HepG2 (cell line): Measurements from ENCODE around the gene ABCC5. TPM values are rescaled to one million over a fixed set of nuclear protein-coding genes. Genes with fewer than 3 reads are reported as not detected.

Experiments used
- ATAC-seq: fragments of 200-7000 bp; cut with Tn5 transposase; 3 replicates; pipeline ENCODE4 v1.9.1; 2020; ENCODE audit warnings: mild to moderate bottlenecking, moderate library complexity
- BruUV-seq: library from RNA; stranded (reverse); fragments of 400-500 nt; replicated peaks from 2 replicates; lab custom pipeline; 2021; lab: Mats Ljungman, UMichigan
- CTCF ChIA-PET: fragments of 300-600 bp; formaldehyde crosslinking; extraction: SDS; loops from one replicate; lab custom pipeline; 2021; ENCODE audit warnings: low total read pairs, inconsistent platforms, low intra/inter-chr PET ratio; lab: Yijun Ruan, JAX
- POLR2A ChIA-PET: fragments of 350-600 bp; sonication (Branson Sonifier 250); formaldehyde crosslinking; loops from one replicate; lab custom pipeline; 2020; ENCODE audit warnings: antibody characterized with exemption, inconsistent platforms; lab: Yijun Ruan, JAX
- DNase-seq: peaks from one replicate; pipeline ENCODE4 v3.0.0-alpha.2; 2015; ENCODE audit warnings: low spot score
- FAIRE-seq: peaks from 3 replicates; lab custom pipeline; 2011; peaks lifted over from hg19 to GRCh38; lab: Jason Lieb, UNC
- H2AFZ ChIP-seq: one replicate; pipeline ENCODE4 v1.6.1; 2011; ENCODE audit warnings: low read length, inconsistent platforms
- H3K27ac ChIP-seq: fragments of 300-600 bp; 3 replicates; pipeline ENCODE4 v1.8.0; 2011; ENCODE audit warnings: mixed run types, mild to moderate bottlenecking, mixed read lengths, low read length, inconsistent platforms; ENCODE audit not compliant: insufficient read depth; ENCODE audit errors: extremely low read length
- H3K27me3 ChIP-seq, 2 experiments: fragments of 200-600 bp in 1 of 2; 2 replicates in 1 of 2; 3 replicates in 1 of 2; pipeline versions ENCODE4 v1.6.0 to v1.8.0; 2011; ENCODE audit warnings: low read length in 2 of 2, mild to moderate bottlenecking in 2 of 2, moderate library complexity in 2 of 2, inconsistent platforms in 1 of 2; ENCODE audit not compliant: insufficient read depth in 2 of 2, control insufficient read depth in 1 of 2
- H3K36me3 ChIP-seq, 2 experiments: fragments of 200-600 bp in 1 of 2; replicated peaks in 1 of 2; 2 replicates in 1 of 2; 3 replicates in 1 of 2; pipeline versions ENCODE4 v1.5.1 to v1.8.0; 2011; ENCODE audit warnings: low read length in 2 of 2, inconsistent platforms in 1 of 2; ENCODE audit not compliant: insufficient read depth in 2 of 2, control insufficient read depth in 1 of 2
- H3K4me1 ChIP-seq: 2 replicates; pipeline ENCODE4 v1.5.1; 2012; ENCODE audit warnings: low read length, inconsistent platforms; ENCODE audit not compliant: insufficient read depth
- H3K4me2 ChIP-seq: 2 replicates; pipeline ENCODE4 v1.6.0; 2011; ENCODE audit warnings: low read depth, low read length, inconsistent platforms
- H3K4me3 ChIP-seq, 3 experiments: fragments of 200-600 bp in 1 of 3; sonication (generic), shearing (Covaris generic) in 1 of 3; replicated peaks in 1 of 3; 2 replicates each; pipeline ENCODE4 v1.5.1; 2011 to 2016; ENCODE audit warnings: low read length in 3 of 3, inconsistent platforms in 2 of 3, low read depth in 2 of 3, mild to moderate bottlenecking in 2 of 3, control low read depth in 1 of 3, mixed read lengths in 1 of 3; ENCODE audit not compliant: insufficient read depth in 1 of 3
- H3K79me2 ChIP-seq: one replicate; pipeline ENCODE4 v1.6.1; 2011; ENCODE audit warnings: low read length, inconsistent platforms; ENCODE audit not compliant: insufficient read depth
- H3K9ac ChIP-seq: 2 replicates; pipeline ENCODE4 v1.6.0; 2011; ENCODE audit warnings: mild to moderate bottlenecking, low read depth, low read length, inconsistent platforms; ENCODE audit not compliant: insufficient read depth
- H3K9me3 ChIP-seq: 2 replicates; pipeline ENCODE4 v1.5.1; 2012; ENCODE audit warnings: mild to moderate bottlenecking, low read length
- H4K20me1 ChIP-seq: 2 replicates; pipeline ENCODE4 v1.6.0; 2011; ENCODE audit warnings: inconsistent platforms, mild to moderate bottlenecking, low read length, moderate library complexity; ENCODE audit not compliant: insufficient read depth
- ATM ChIP-seq: fragments of 450-650 bp; IDR thresholded peaks from 2 replicates; pipeline ENCODE4 v1.7.1; 2017; ENCODE audit warnings: mild to moderate bottlenecking, borderline replicate concordance
- GTF2F1 ChIP-seq: fragments of 150-350 bp; IDR thresholded peaks from 2 replicates; pipeline ENCODE4 v1.6.1; 2014; ENCODE audit warnings: low read length
- HOXA7 ChIP-seq: sonication (generic); formaldehyde crosslinking; IDR thresholded peaks from 2 replicates; pipeline ENCODE4 v1.8.1; 2022; ENCODE audit warnings: mild to moderate bottlenecking, missing genetic modification reagents, moderate library complexity
- KAT8 ChIP-seq: IDR thresholded peaks from 2 replicates; pipeline ENCODE4 v1.6.1; 2016; ENCODE audit warnings: missing genetic modification reagents, missing compliant biosample characterization
- KMT2B ChIP-seq: IDR thresholded peaks from 2 replicates; pipeline ENCODE4 v1.6.1; 2016; ENCODE audit warnings: missing genetic modification reagents, missing compliant biosample characterization
- LCORL ChIP-seq, 2 experiments: fragments of 450-650 bp in 1 of 2; sonication (generic) in 1 of 2; formaldehyde crosslinking in 1 of 2; IDR thresholded peaks; 2 replicates each; pipeline versions ENCODE4 v1.5.0 to v1.6.1; 2017 to 2020; ENCODE audit warnings: antibody characterized with exemption in 1 of 2, missing genetic modification reagents in 1 of 2
- NCOA2 ChIP-seq: sonication (generic); formaldehyde crosslinking; IDR thresholded peaks from 2 replicates; pipeline ENCODE4 v1.8.0; 2022; ENCODE audit warnings: inconsistent platforms
- NFYC ChIP-seq: IDR thresholded peaks from 2 replicates; pipeline ENCODE4 v1.6.1; 2016; ENCODE audit warnings: missing genetic modification reagents, missing compliant biosample characterization
- PRMT3 ChIP-seq: sonication (generic); formaldehyde crosslinking; IDR thresholded peaks from 2 replicates; pipeline ENCODE4 v1.8.1; 2022; ENCODE audit warnings: low read depth, mild to moderate bottlenecking, moderate library complexity, missing genetic modification reagents, borderline replicate concordance
- SSRP1 ChIP-seq: IDR thresholded peaks from 2 replicates; pipeline ENCODE4 v1.6.1; 2016; ENCODE audit warnings: control low read depth
- TBX3 ChIP-seq: fragments of 450-650 bp; IDR thresholded peaks from 2 replicates; pipeline ENCODE4 v1.6.1; 2017; ENCODE audit warnings: antibody characterized with exemption, mild to moderate bottlenecking, inconsistent platforms, borderline replicate concordance
- TCF12 ChIP-seq, 2 experiments: fragments of 450-650 bp in 1 of 2; sonication (generic) in 1 of 2; formaldehyde crosslinking in 1 of 2; IDR thresholded peaks; 2 replicates each; pipeline versions ENCODE4 v1.6.1 to v1.8.0; 2017 to 2022; ENCODE audit warnings: antibody characterized with exemption in 1 of 2, mild to moderate bottlenecking in 1 of 2, missing genetic modification reagents in 1 of 2, moderate library complexity in 1 of 2
- ZNF503 ChIP-seq: sonication (generic); formaldehyde crosslinking; IDR thresholded peaks from 2 replicates; pipeline ENCODE4 v1.4.0; 2020; ENCODE audit warnings: missing genetic modification reagents
- ZNF563 ChIP-seq: sonication (generic); formaldehyde crosslinking; IDR thresholded peaks from 2 replicates; pipeline ENCODE4 v1.8.0; 2022; ENCODE audit warnings: mild to moderate bottlenecking, moderate library complexity, missing genetic modification reagents
- ZNF713 ChIP-seq: sonication (generic); formaldehyde crosslinking; IDR thresholded peaks from 2 replicates; pipeline ENCODE4 v1.4.0; 2020; ENCODE audit warnings: mild to moderate bottlenecking, missing genetic modification reagents
- WGBS: methylation state at CpG from one replicate; pipeline ENCODE4 v1.1.6; 2017; ENCODE audit warnings: low lambda C conversion rate; 5-methylcytosine and 5-hydroxymethylcytosine counted together
- in situ Hi-C: cut with HindIII; loops from 2 replicates; pipeline ENCODE4 v1.10.0; 2017; ENCODE audit warnings: low pct_unique_long_range_greater_than_20kb; ENCODE audit not compliant: extremely low pct_ligation_motif_present
- intact Hi-C: fragments of 100-400 bp; cut with micrococcal nuclease; formaldehyde crosslinking; loops from one replicate; pipeline ENCODE4 v1.10.0; 2022; ENCODE audit not compliant: unreplicated experiment
- polyA plus RNA-seq, 8 experiments: library from polyadenylated mRNA; depleted of rRNA in 3 of 8; stranded (reverse) in 7 of 8; unstranded in 1 of 8; fragments of >200 nt; fragmentation: Illumina TruSeq in 4 of 8; extraction: Trizol in 4 of 8; gene quantifications; 2 replicates each; pipeline versions ENCODE4 v1.2.1 to v1.2.3, GENCODE V29; 2011 to 2016; ENCODE audit warnings: low read depth in 4 of 8, missing spikeins in 1 of 8, mixed read lengths in 1 of 8; ENCODE audit not compliant: insufficient read depth in 1 of 8
- total RNA-seq, 5 experiments: library from RNA; depleted of rRNA; stranded (reverse); fragments of >200 nt; fragmentation: Illumina TruSeq; extraction: Trizol; gene quantifications; 2 replicates each; pipeline ENCODE4 v1.2.3, GENCODE V29; 2016; ENCODE audit warnings: low read depth in 1 of 5

ABCC5 gene
- total and polyA plus RNA-seq, 2 of the 13 experiments (the other 11 are each of a cell fraction or from before 2014, with no cell fraction given) = 12.5 to 12.7 TPM

- Histone ChIP-seq H2AFZ (no peak overlapping the region), H3K4me2 (no peak overlapping the region), H3K4me1 (peaks cover 26% of the 10 kb centered on the region), H3K4me3 (no peak overlapping the region), H3K36me3 (peaks cover 0 to 6% of the 10 kb centered on the region in 2 experiments; a peak in 2 of 5 replicates), H3K9me3 (no peaks in the 10 kb centered on the region), H3K27ac (no peak overlapping the region), H4K20me1 (no peaks in the 10 kb centered on the region), H3K27me3 (no peaks in the 10 kb centered on the region), H3K9ac (no peak overlapping the region), H3K79me2 (no peaks in the 10 kb centered on the region)
- no peak for FAIRE-seq
- 90% methylated on average over 6 of the region's 6 CpGs for WGBS
- DNase-seq = no peak
- no TSS peak for BruUV-seq
- no peak for ATAC-seq
- CTCF ChIA-PET = no interaction called here
- intact Hi-C loops (loop anchor here (10.0 kb wide), 1 partner anchor 233 kb away; the partner anchor contains the start of genes ALG3 and EEF1AKMT4), in situ Hi-C loops (no loop called here)
- no peak for TF ChIP-seq LCORL (IDR thresholded peaks at IDR 0.05)
- TF ChIP-seq LCORL (CRISPR knock-in tag; IDR thresholded peaks at IDR 0.05) = no peak
- TF ChIP-seq KAT8 (CRISPR knock-in tag) = no peak
- TF ChIP-seq ATM = no peak
- TF ChIP-seq TBX3 = no peak
- TF ChIP-seq GTF2F1 = no peak
- POLR2A ChIA-PET = no interaction called here
Observed at GRCh38 chr3:184011937-184012889, 5.5 kb downstream of the ABCC5 start.

GRCh38 chr3:184011230-184011876 lies 6.3 kb downstream of the ABCC5 start:
- no peaks in the 10 kb centered on the region for H3K9me3 ChIP-seq
- no peak overlapping the region for H3K9ac ChIP-seq
- no peak overlapping the region for H2AFZ ChIP-seq
- H3K4me3 ChIP-seq = no peak overlapping the region
- H3K27me3 ChIP-seq = no peaks in the 10 kb centered on the region
- intact Hi-C loops = loop anchor here (10.0 kb wide), 1 partner anchor 233 kb away; the partner anchor contains the start of genes ALG3 and EEF1AKMT4
- ATAC-seq = no peak
- H3K4me1 ChIP-seq = peaks cover 26% of the 10 kb centered on the region
- no peak overlapping the region for H3K4me2 ChIP-seq
- no peak for FAIRE-seq
- H4K20me1 ChIP-seq = no peaks in the 10 kb centered on the region
- no peak for DNase-seq
- H3K36me3 ChIP-seq = peaks cover 0 to 6% of the 10 kb centered on the region in 2 experiments; a peak in 2 of 5 replicates
- no TSS peak for BruUV-seq
- H3K79me2 ChIP-seq = no peaks in the 10 kb centered on the region
- ChIA-PET POLR2A (no interaction called here), CTCF (no interaction called here)
- no peak overlapping the region for H3K27ac ChIP-seq
- in situ Hi-C loops = no loop called here
- WGBS = 59% methylated on average over 4 of the region's 4 CpGs
- TF ChIP-seq ZNF713 (CRISPR knock-in tag) (no peak), KMT2B (no peak), SSRP1 (no peak), NCOA2 (CRISPR knock-in tag) (no peak), HOXA7 (CRISPR knock-in tag) (no peak), ZNF563 (CRISPR knock-in tag) (no peak), TCF12 (IDR thresholded peaks at IDR 0.05) (no peak), TCF12 (CRISPR knock-in tag; IDR thresholded peaks at IDR 0.05) (no peak), ATM (no peak), ZNF503 (CRISPR knock-in tag) (no peak), NFYC (no peak), PRMT3 (CRISPR knock-in tag) (no peak)
